RWPE2 (cell line): Measurements from ENCODE around the gene CCDC169.

Source experiments
- ATAC-seq: fragments of 200-7000 bp; cut with Tn5 transposase; 3 replicates; pipeline ENCODE4 v1.9.1; 2021; ENCODE audit warnings: low read depth
- DNase-seq: peaks from one replicate; pipeline ENCODE4 v3.0.0-alpha.2; 2020; ENCODE audit warnings: low spot score
- H3K27ac ChIP-seq: fragments of 450-650 bp; 2 replicates; pipeline ENCODE4 v1.5.1; 2017; ENCODE audit warnings: mild to moderate bottlenecking; ENCODE audit not compliant: poor library complexity, severe bottlenecking
- H3K27me3 ChIP-seq: fragments of 250-450 bp; sonication (Bioruptor Pico); 2 replicates; pipeline ENCODE4 v1.5.1; 2021; ENCODE audit warnings: mild to moderate bottlenecking, moderate library complexity; ENCODE audit not compliant: insufficient read depth, poor library complexity, severe bottlenecking
- H3K36me3 ChIP-seq: fragments of 250-450 bp; sonication (Bioruptor Pico); 2 replicates; pipeline ENCODE4 v1.5.1; 2020; ENCODE audit warnings: low read depth, mild to moderate bottlenecking, moderate library complexity
- H3K4me1 ChIP-seq: fragments of 250-450 bp; sonication (Bioruptor Pico); 2 replicates; pipeline ENCODE4 v1.5.1; 2021; ENCODE audit warnings: mild to moderate bottlenecking, moderate library complexity; ENCODE audit not compliant: insufficient read depth, poor library complexity, severe bottlenecking
- H3K4me3 ChIP-seq: fragments of 250-450 bp; sonication (Bioruptor Pico); 2 replicates; pipeline ENCODE4 v1.5.1; 2021; ENCODE audit warnings: mild to moderate bottlenecking, moderate library complexity; ENCODE audit not compliant: severe bottlenecking
- H3K9me3 ChIP-seq: fragments of 250-450 bp; sonication (Bioruptor Pico); 2 replicates; pipeline ENCODE4 v1.5.1; 2021; ENCODE audit warnings: mild to moderate bottlenecking, moderate library complexity; ENCODE audit not compliant: severe bottlenecking
- TF ChIP-seq, protein P1 (sequence below): fragments of 450-650 bp; IDR thresholded peaks from one replicate; pipeline ENCODE4 v1.5.1; 2017; ENCODE audit warnings: mild to moderate bottlenecking, moderate library complexity; ENCODE audit not compliant: poor library complexity, severe bottlenecking

CCDC169 gene

DNA sequence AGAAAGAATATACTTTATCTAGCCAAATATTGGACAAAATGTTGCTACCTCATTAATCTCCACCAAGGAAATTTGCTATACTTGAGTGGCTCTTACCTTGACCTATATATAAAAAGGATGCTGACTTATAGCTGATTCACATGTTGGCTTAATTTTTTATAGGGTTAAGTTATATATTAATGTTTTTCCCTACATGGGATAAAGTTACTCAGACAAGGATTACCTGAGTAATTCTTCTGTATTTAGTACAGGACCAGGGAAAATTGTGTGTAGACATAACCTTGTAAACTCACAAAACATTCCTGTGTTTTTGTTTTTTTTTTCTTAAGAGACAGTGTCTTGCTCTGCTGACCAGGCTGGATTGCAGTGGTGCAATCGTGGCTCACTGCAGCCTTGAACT, 52.6 kb downstream of the CCDC169 start:
- no peak for ATAC-seq
- no peak for DNase-seq
- TF ChIP-seq, protein P1, sequence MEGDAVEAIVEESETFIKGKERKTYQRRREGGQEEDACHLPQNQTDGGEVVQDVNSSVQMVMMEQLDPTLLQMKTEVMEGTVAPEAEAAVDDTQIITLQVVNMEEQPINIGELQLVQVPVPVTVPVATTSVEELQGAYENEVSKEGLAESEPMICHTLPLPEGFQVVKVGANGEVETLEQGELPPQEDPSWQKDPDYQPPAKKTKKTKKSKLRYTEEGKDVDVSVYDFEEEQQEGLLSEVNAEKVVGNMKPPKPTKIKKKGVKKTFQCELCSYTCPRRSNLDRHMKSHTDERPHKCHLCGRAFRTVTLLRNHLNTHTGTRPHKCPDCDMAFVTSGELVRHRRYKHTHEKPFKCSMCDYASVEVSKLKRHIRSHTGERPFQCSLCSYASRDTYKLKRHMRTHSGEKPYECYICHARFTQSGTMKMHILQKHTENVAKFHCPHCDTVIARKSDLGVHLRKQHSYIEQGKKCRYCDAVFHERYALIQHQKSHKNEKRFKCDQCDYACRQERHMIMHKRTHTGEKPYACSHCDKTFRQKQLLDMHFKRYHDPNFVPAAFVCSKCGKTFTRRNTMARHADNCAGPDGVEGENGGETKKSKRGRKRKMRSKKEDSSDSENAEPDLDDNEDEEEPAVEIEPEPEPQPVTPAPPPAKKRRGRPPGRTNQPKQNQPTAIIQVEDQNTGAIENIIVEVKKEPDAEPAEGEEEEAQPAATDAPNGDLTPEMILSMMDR, result no peak
- Histone ChIP-seq H3K4me1 (no peaks in the 10 kb centered on the region), H3K27ac (no peak overlapping the region), H3K36me3 (no peaks in the 10 kb centered on the region), H3K9me3 (peaks cover 2% of the 10 kb centered on the region), H3K4me3 (no peak overlapping the region), H3K27me3 (no peaks in the 10 kb centered on the region)

DNA sequence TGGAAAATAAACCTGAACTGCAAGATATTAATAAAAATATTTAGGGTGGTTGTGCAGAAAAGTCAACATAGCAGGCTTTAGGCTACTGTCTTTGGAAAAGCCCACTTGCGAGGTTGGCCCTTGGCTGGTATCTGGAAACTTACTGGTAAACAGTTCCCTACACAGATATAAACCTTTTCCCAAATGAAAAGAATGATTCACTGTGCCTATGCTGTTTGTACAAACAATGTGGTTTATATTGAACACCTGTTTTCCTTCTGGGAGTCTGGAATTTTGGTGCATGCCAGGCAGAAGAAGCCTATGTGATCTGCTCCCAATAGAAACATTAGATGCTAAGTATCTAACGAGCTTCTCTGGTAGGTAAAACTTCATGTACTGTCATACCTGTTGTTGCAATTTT, 53.5 kb downstream of the CCDC169 start:
- TF ChIP-seq, protein P1, result no peak
- H3K4me3 ChIP-seq, result no peak overlapping the region
- H3K4me1 ChIP-seq, result no peaks in the 10 kb centered on the region
- no peak overlapping the region for H3K27ac ChIP-seq
- H3K9me3 ChIP-seq, result peaks cover 2% of the 10 kb centered on the region
- no peak for ATAC-seq
- no peaks in the 10 kb centered on the region for H3K36me3 ChIP-seq
- DNase-seq, result no peak
- H3K27me3 ChIP-seq, result no peaks in the 10 kb centered on the region

DNA sequence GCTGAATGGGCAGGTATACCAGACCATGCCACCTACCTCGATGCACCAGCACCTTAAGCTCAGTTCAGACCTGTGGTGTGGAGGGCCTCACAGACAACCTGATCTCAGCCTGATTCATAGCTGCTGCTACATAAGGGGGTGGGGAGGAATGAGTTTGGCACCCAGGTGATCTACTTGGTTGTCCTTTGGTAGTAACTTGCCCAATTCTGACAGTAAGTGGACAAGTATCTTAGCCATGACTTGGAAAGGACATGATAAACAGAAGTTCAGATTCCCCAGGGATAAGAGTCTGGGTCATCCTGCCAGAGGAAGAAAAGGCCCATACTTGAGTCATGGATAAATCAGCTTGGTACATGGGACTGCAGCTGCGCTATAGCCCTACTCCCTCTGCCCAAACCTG, 54.9 kb downstream of the CCDC169 start:
- no peak overlapping the region for H3K4me3 ChIP-seq
- no peak overlapping the region for H3K27ac ChIP-seq
- H3K27me3 ChIP-seq, result no peaks in the 10 kb centered on the region
- ATAC-seq (peak; percentile 27; the same call in 1 of the 3 replicates), DNase-seq (no peak)
- H3K9me3 ChIP-seq, result peaks cover 2% of the 10 kb centered on the region
- no peaks in the 10 kb centered on the region for H3K36me3 ChIP-seq
- TF ChIP-seq, protein P1, result no peak
- no peaks in the 10 kb centered on the region for H3K4me1 ChIP-seq

DNA sequence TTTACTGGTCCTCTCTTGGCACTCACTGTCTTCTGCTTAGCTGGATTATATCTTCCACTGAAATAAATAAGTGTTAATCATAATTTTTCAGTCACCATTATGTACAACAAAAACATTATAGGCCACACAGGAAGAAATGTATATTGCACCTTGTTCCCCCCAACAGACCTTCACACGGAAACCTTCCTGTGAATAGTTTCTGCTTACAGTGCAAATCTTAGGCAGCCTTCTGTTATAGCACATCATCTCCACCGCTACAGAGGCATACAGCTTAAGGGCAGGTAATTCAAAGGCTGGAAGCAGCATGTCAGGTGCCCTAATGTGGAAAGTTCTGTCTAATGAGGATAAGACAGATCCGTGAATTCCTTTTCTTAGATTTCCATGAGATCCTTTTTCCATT, 66.4 kb downstream of the CCDC169 start:
- Histone ChIP-seq H3K4me3 (no peak overlapping the region), H3K4me1 (no peaks in the 10 kb centered on the region), H3K27me3 (no peaks in the 10 kb centered on the region), H3K9me3 (no peaks in the 10 kb centered on the region), H3K36me3 (no peaks in the 10 kb centered on the region), H3K27ac (no peak overlapping the region)
- ATAC-seq, result no peak
- TF ChIP-seq, protein P1, result no peak
- DNase-seq, result no peak

DNA sequence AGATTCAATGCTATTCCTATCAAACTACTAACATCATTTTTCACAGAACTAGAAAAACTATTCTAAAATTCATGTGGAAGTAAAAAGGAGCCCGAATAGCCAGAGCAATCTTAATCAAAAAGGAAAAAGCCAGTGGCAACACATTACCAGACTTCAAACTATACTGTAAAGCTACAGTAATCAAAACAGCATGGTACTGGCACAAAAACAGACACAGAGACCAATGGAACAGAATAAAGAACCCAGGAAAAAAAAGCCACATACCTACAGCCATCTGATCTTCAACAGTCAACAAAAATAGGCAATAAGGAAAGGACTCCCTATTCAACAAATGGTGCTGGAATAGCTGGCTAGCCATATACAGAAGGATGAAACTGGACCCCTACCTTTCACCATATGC, 72.9 kb downstream of the CCDC169 start:
- no peaks in the 10 kb centered on the region for H3K36me3 ChIP-seq
- H3K4me1 ChIP-seq, result no peaks in the 10 kb centered on the region
- TF ChIP-seq, protein P1, result no peak
- H3K4me3 ChIP-seq, result no peak overlapping the region
- no peaks in the 10 kb centered on the region for H3K27me3 ChIP-seq
- no peak overlapping the region for H3K27ac ChIP-seq
- ATAC-seq (no peak), DNase-seq (no peak)
- H3K9me3 ChIP-seq, result no peaks in the 10 kb centered on the region
